ENCODE measurements around the gene RASL11A. TPM values are rescaled to one million over a fixed set of nuclear protein-coding genes. Genes with fewer than 3 reads are reported as not detected.

The RASL11A gene
- total RNA-seq, 1 experiment from 2014 or later, result 59.7 TPM

DNA sequence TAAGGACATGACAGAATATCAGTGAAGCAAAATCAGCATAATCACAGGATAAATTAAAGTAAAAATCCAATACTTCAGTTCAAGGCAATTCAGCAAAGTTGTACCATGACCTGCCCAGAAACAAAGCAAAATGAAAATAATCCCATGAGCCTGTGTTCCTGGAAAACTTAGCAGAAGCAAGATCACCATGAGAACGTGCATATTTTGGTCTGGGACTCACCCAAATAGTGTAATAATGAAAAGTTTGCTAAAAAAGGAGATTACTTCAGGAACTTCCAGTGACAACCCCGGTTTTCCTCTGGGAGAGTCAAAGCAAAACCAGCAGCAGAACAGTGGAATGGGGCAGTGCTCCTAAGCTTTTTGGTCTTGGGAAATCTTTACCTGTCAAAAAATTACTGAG is 34.2 kb upstream of the RASL11A start:
- Histone ChIP-seq H3K4me3 (ENCODE audit: low read length) (no peak overlapping the region), H3K9ac (ENCODE audit: low read length) (no peak overlapping the region), H3K9me3 (ENCODE audit: low read length) (no peaks in the 10 kb centered on the region), H3K9me2 (replicated peaks; ENCODE audit: low read length) (no peaks in the 10 kb centered on the region), H3K79me2 (ENCODE audit: low read length) (no peaks in the 10 kb centered on the region), H3F3A (ENCODE audit: low read length, unreplicated experiment) (no peaks in the 10 kb centered on the region), H3K36me3 (ENCODE audit: low read depth, low read length) (no peaks in the 10 kb centered on the region), H3K4me2 (ENCODE audit: low read length) (no peak overlapping the region), H3K27ac (ENCODE audit: low read length) (no peak overlapping the region), H3K4me1 (ENCODE audit: insufficient read depth, low read length) (no peaks in the 10 kb centered on the region), H2AFZ (ENCODE audit: low read length) (no peak overlapping the region), H4K20me1 (ENCODE audit: low read length) (no peaks in the 10 kb centered on the region), H3K27me3 (ENCODE audit: low read length) (no peaks in the 10 kb centered on the region)
- DNase-seq, result no peak
- intact Hi-C loops (cut with micrococcal nuclease), result no loop called here
- no peak for ATAC-seq
- ChIA-PET CTCF (no interaction called here), POLR2A (ENCODE audit: unreplicated experiment) (no interaction called here)
- no TSS peak for BruUV-seq (replicated peaks)
- TF ChIP-seq, protein P1, sequence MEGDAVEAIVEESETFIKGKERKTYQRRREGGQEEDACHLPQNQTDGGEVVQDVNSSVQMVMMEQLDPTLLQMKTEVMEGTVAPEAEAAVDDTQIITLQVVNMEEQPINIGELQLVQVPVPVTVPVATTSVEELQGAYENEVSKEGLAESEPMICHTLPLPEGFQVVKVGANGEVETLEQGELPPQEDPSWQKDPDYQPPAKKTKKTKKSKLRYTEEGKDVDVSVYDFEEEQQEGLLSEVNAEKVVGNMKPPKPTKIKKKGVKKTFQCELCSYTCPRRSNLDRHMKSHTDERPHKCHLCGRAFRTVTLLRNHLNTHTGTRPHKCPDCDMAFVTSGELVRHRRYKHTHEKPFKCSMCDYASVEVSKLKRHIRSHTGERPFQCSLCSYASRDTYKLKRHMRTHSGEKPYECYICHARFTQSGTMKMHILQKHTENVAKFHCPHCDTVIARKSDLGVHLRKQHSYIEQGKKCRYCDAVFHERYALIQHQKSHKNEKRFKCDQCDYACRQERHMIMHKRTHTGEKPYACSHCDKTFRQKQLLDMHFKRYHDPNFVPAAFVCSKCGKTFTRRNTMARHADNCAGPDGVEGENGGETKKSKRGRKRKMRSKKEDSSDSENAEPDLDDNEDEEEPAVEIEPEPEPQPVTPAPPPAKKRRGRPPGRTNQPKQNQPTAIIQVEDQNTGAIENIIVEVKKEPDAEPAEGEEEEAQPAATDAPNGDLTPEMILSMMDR (conservative IDR thresholded peaks at IDR 0.05; ENCODE audit: low read depth, low read length), result no peak
- no peak for TF ChIP-seq EZH2 (IDR thresholded peaks at IDR 0.05; ENCODE audit: low read length, unreplicated experiment)
- TF ChIP-seq EZH2phosphoT487 (IDR thresholded peaks at IDR 0.05; ENCODE audit: borderline replicate concordance, low read length), result no peak

DNA sequence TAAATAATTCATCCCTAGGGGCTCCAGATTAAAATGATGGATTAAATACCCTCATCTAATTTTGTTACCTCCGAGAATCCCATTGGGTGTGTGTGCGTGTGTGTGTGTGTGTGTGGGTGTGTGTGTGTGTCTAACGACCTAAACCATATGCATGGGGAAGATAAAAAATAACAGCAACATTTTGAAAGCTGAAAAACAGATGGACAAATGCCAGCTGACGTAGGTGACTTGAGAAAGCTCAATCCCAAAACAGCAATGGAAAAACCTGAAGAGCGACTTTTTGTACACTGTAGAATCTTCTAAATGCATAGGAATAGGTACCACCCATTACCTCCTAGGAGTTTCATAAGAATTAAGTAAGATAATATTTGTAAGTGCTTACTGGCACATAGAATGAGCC is 27.9 kb upstream of the RASL11A start:
- Histone ChIP-seq H3K9me3 (ENCODE audit: low read length) (no peaks in the 10 kb centered on the region), H3K36me3 (ENCODE audit: low read depth, low read length) (no peaks in the 10 kb centered on the region), H3K9ac (ENCODE audit: low read length) (no peak overlapping the region), H3K79me2 (ENCODE audit: low read length) (no peaks in the 10 kb centered on the region), H3K9me2 (replicated peaks; ENCODE audit: low read length) (no peaks in the 10 kb centered on the region), H3F3A (ENCODE audit: low read length, unreplicated experiment) (no peaks in the 10 kb centered on the region), H3K27ac (ENCODE audit: low read length) (no peak overlapping the region), H3K4me1 (ENCODE audit: insufficient read depth, low read length) (no peaks in the 10 kb centered on the region; the same call in 1 of the 2 replicates), H3K4me3 (ENCODE audit: low read length) (no peak overlapping the region), H4K20me1 (ENCODE audit: low read length) (no peaks in the 10 kb centered on the region), H2AFZ (ENCODE audit: low read length) (no peak overlapping the region), H3K27me3 (ENCODE audit: low read length) (no peaks in the 10 kb centered on the region), H3K4me2 (ENCODE audit: low read length) (no peak overlapping the region)
- DNase-seq, result peak; percentile 18
- ChIA-PET POLR2A (ENCODE audit: unreplicated experiment) (no interaction called here), CTCF (interaction anchor here (0.6 kb wide), 1 partner anchor 260 kb away, joined by 3 read pairs; no protein-coding TSS in a partner anchor)
- BruUV-seq (replicated peaks), result no TSS peak
- no peak for ATAC-seq
- TF ChIP-seq EZH2 (IDR thresholded peaks at IDR 0.05; ENCODE audit: low read length, unreplicated experiment) (no peak), EZH2phosphoT487 (IDR thresholded peaks at IDR 0.05; ENCODE audit: borderline replicate concordance, low read length) (no peak)
- TF ChIP-seq, protein P1 (conservative IDR thresholded peaks at IDR 0.05; ENCODE audit: low read depth, low read length), result no peak
- intact Hi-C loops (cut with micrococcal nuclease), result no loop called here

DNA sequence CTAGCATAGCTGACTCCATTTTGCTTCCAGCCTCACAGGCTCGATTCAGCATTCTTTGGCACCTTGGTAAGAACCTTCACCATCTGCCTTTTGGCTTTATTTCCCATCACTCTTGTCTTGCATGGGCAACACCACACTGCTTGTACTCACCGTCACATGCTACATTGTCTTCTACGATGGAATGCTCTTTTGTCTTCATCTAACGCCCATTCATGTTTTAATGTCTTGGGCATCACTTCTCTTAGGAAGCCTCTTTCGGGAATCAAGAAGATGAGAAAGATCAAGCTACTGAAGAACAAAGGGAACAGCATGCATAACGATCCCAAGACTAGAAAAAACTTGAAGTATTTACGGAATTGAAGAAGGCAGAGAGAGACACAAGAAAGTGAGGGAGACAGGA is 25.0 kb upstream of the RASL11A start:
- peaks cover 5% of the 10 kb centered on the region; the same call in 1 of the 2 replicates for H3K4me1 ChIP-seq (ENCODE audit: insufficient read depth, low read length)
- ChIA-PET CTCF (no interaction called here), POLR2A (ENCODE audit: unreplicated experiment) (no interaction called here)
- no peaks in the 10 kb centered on the region for H4K20me1 ChIP-seq (ENCODE audit: low read length)
- no peak overlapping the region for H3K27ac ChIP-seq (ENCODE audit: low read length)
- H3K4me3 ChIP-seq (ENCODE audit: low read length), result no peak overlapping the region
- H3K36me3 ChIP-seq (ENCODE audit: low read depth, low read length), result no peaks in the 10 kb centered on the region
- H2AFZ ChIP-seq (ENCODE audit: low read length), result no peak overlapping the region
- no peaks in the 10 kb centered on the region for H3K27me3 ChIP-seq (ENCODE audit: low read length)
- H3K9me3 ChIP-seq (ENCODE audit: low read length), result no peaks in the 10 kb centered on the region
- intact Hi-C loops (cut with micrococcal nuclease), result no loop called here
- H3K9ac ChIP-seq (ENCODE audit: low read length), result no peak overlapping the region
- peaks cover 12% of the 10 kb centered on the region for H3K79me2 ChIP-seq (ENCODE audit: low read length)
- BruUV-seq (replicated peaks), result no TSS peak
- H3K9me2 ChIP-seq (replicated peaks; ENCODE audit: low read length), result no peaks in the 10 kb centered on the region
- TF ChIP-seq EZH2 (IDR thresholded peaks at IDR 0.05; ENCODE audit: low read length, unreplicated experiment) (no peak), EZH2phosphoT487 (IDR thresholded peaks at IDR 0.05; ENCODE audit: borderline replicate concordance, low read length) (no peak)
- TF ChIP-seq, protein P1 (conservative IDR thresholded peaks at IDR 0.05; ENCODE audit: low read depth, low read length), result no peak
- ATAC-seq (no peak), DNase-seq (no peak)
- no peak overlapping the region for H3K4me2 ChIP-seq (ENCODE audit: low read length)
- H3F3A ChIP-seq (ENCODE audit: low read length, unreplicated experiment), result no peaks in the 10 kb centered on the region
